ENCODE measurements around the gene NOS1AP. TPM values are rescaled to one million over a fixed set of nuclear protein-coding genes. Genes with fewer than 3 reads are reported as not detected.

The NOS1AP gene
- polyA plus RNA-seq, 1 of the 3 experiments (the other 2 are of a cell fraction), result 0.03 TPM

DNA sequence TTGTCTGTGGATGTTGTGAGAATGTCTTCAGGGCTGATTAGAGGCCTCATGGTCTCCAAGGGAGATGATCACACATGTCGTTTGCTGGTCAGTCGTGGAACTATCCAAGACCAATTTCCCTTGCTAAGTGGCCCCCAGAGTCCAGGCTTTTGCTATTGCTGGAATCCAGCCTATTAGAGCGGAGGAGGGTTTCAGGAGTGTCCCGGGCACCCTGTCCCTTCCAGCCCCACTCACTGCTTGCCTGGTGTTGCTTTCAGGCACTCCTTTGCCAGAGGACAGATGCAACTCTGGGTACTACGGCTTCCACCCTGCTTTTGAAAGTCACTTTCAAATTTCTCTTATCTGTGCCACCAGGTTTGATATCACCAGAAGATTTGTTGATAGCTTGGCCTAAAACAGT, 149.1 kb downstream of the NOS1AP start:
- no peaks in the 10 kb centered on the region for H3K79me2 ChIP-seq (ENCODE audit: insufficient read depth)
- H2AFZ ChIP-seq (ENCODE audit: low read depth), result no peak overlapping the region
- 82% methylated on average over 1 of the region's 5 CpGs for WGBS (ENCODE audit: low lambda C conversion rate)
- no peak overlapping the region for H3K4me2 ChIP-seq
- TF ChIP-seq, protein P1, sequence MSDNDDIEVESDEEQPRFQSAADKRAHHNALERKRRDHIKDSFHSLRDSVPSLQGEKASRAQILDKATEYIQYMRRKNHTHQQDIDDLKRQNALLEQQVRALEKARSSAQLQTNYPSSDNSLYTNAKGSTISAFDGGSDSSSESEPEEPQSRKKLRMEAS (IDR thresholded peaks at IDR 0.05; ENCODE audit: low read depth), result no peak
- TF ChIP-seq JUND (IDR thresholded peaks at IDR 0.05) (no peak), FOSL2 (IDR thresholded peaks at IDR 0.05; ENCODE audit: borderline replicate concordance, low read depth) (no peak), YY1 (IDR thresholded peaks at IDR 0.05; ENCODE audit: low read depth) (no peak), ELF1 (IDR thresholded peaks at IDR 0.05) (no peak), RCOR1 (IDR thresholded peaks at IDR 0.05; ENCODE audit: low read length) (no peak), PBX3 (IDR thresholded peaks at IDR 0.05) (no peak), MXI1 (IDR thresholded peaks at IDR 0.05; ENCODE audit: low read depth, low read length) (no peak), NRF1 (IDR thresholded peaks at IDR 0.05; ENCODE audit: low read depth, low read length) (no peak), IRF3 (IDR thresholded peaks at IDR 0.05; ENCODE audit: low read depth, low read length) (no peak), NFIC (IDR thresholded peaks at IDR 0.05; ENCODE audit: borderline replicate concordance) (no peak), FOXJ3 (CRISPR knock-in tag; IDR thresholded peaks at IDR 0.05) (no peak), SMC3 (IDR thresholded peaks at IDR 0.05; ENCODE audit: low read depth, low read length) (no peak), FOXM1 (IDR thresholded peaks at IDR 0.05; ENCODE audit: low read depth) (no peak), MEF2A (IDR thresholded peaks at IDR 0.05; ENCODE audit: borderline replicate concordance, low read depth) (no peak), RFX5 (IDR thresholded peaks at IDR 0.05; ENCODE audit: low read length) (no peak), TAF1 (IDR thresholded peaks at IDR 0.05; ENCODE audit: borderline replicate concordance, low read depth, low read length) (no peak)
- TF ChIP-seq, protein P2, sequence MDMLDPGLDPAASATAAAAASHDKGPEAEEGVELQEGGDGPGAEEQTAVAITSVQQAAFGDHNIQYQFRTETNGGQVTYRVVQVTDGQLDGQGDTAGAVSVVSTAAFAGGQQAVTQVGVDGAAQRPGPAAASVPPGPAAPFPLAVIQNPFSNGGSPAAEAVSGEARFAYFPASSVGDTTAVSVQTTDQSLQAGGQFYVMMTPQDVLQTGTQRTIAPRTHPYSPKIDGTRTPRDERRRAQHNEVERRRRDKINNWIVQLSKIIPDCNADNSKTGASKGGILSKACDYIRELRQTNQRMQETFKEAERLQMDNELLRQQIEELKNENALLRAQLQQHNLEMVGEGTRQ (IDR thresholded peaks at IDR 0.05; ENCODE audit: borderline replicate concordance, low read depth, low read length), result no peak
- no peak overlapping the region for H3K27ac ChIP-seq (ENCODE audit: low read depth in 2 of 2, low read length in 1 of 2)
- H3K9me2 ChIP-seq, result no peaks in the 10 kb centered on the region
- H3K9ac ChIP-seq, result no peak overlapping the region
- H3K27me3 ChIP-seq (ENCODE audit: insufficient read depth), result no peaks in the 10 kb centered on the region; the same call in 1 of the 2 replicates
- DNase-seq, result no peak
- H3K9me3 ChIP-seq, result no peaks in the 10 kb centered on the region
- ChIA-PET CTCF (interaction anchor here (0.7 to 1.3 kb wide), 2 partner anchors 11 to 24 kb away, joined by 3 read pairs; no protein-coding TSS in a partner anchor), POLR2A (no interaction called here)
- H4K20me1 ChIP-seq (ENCODE audit: insufficient read depth), result no peaks in the 10 kb centered on the region
- no peak overlapping the region for H3K4me3 ChIP-seq (ENCODE audit: low read depth in 2 of 2, low read length in 1 of 2)
- H3K36me3 ChIP-seq (replicated peaks in 1 of 2; ENCODE audit: control insufficient read depth in 1 of 2, insufficient read depth in 2 of 2, low read length in 1 of 2), result no peaks in the 10 kb centered on the region
- no peaks in the 10 kb centered on the region; a peak in 2 of 4 replicates for H3K4me1 ChIP-seq (ENCODE audit: control insufficient read depth in 1 of 2, insufficient read depth in 2 of 2, low read depth in 1 of 2, low read length in 1 of 2)
- no peaks in the 10 kb centered on the region for H3F3A ChIP-seq (replicated peaks; ENCODE audit: insufficient read depth)

Measured in SK-N-SH (cell line).